IPS-NIHi7 (cell line): ENCODE data around the gene GPR142.

Source experiments
- DNase-seq: peaks from one replicate; pipeline ENCODE4 v3.0.0; 2012; ENCODE audit warnings: mixed read lengths; ENCODE audit errors: extremely low spot score

GPR142 gene, protein sequence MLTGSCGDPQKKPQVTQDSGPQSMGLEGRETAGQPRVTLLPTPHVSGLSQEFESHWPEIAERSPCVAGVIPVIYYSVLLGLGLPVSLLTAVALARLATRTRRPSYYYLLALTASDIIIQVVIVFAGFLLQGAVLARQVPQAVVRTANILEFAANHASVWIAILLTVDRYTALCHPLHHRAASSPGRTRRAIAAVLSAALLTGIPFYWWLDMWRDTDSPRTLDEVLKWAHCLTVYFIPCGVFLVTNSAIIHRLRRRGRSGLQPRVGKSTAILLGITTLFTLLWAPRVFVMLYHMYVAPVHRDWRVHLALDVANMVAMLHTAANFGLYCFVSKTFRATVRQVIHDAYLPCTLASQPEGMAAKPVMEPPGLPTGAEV

GRCh38 chr17:74367206-74367605 lies at the start of gene GPR142:
Gene GPR142, plus strand, starts transcription at chr17:74367506. Its CDS starts 2,035 bp downstream, at chr17:74369541.
- DNase-seq, result no peak

DNA sequence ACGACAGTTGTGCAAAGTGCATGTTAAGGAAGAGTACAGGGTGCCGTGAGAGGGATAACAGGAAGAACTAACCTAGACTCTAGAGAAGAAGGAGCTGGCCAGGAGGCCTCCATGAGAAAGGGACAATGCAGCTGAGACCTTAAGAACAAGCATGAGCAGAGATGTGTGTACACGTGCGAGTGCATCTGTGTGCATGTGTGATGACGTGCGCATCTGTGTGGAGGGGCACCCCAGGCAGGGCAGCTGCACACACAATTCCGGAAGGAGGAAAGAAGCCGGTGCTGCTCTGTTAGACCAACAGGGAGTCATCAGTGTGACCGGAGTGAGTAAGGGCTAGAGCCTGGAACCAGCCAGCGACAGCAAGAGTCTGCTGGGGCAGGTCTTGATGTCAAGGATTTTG lies 48.9 kb upstream of the GPR142 start:
- no peak for DNase-seq

DNA sequence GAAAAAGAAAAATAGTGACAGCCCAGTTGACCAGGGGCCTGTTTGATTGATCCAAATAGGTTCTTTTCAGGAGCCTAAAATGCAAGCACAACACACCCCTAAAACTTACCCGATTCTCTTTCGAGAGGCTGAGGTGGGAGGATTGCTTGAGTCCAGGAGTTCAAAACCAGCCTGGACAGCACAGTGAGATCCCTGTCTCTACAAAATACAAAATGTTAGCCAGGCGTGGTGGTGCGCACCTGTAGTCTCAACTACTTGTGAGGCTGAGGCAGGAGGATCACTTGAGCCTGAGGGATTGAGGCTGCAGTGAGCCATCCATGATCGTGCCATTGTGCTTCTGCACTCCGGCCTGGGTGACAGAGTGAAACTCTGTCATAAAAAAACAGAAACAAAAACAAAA lies 42.8 kb upstream of the GPR142 start:
- no peak for DNase-seq

DNA sequence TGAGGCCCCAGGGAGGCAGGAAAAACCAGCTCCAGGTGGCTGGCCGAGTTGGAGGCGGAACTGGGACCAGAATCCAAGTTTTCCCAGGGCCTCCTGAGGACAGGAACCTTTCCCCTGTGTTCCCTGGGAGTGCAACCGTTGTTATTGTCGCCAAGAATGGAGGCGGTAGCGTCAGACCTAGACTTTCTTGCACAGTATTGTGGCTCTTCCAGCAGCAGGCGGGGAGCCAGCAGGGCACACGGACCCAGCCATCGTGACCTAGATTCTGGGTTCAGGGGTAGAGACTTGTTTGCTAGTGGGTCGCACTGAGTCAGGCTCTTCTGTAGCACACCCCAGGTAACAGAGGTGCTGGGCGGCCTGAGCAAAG lies 41.9 kb upstream of the GPR142 start:
- DNase-seq, result no peak

DNA sequence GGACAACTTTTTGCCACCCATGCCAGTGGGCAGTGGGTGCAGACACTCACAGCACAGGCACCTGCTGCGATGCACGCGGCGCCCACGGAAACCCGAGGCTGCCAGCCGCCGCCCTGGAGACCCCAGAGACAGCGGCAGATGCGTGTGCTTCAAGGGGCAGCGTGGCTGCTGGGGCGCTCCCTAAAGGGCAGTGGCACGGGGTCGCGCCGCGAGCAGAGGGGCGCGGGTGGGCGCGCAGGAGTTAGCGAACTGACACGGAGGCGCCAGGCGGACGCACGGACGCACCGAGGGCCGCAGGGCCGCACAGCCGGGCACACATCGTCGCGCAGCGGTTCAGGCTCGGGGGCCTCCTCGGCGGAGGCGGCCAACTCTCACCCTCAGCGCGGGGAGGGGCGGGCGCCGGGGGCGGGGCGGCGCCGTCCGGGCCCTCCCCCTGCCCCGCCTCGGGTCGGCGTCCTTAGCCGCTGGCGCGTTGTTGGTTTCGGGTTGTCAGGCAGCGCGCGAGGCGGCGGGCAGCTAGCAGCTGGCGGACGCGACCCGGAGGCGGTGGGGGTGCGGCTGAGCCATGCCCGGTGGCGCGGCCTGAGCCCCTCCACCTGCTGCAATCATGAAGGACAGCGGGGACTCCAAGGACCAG lies 41.4 kb upstream of the GPR142 start, which contains the start of gene KIF19:
TSS of gene KIF19 (plus strand) at position 484 of the 637 bp plus-strand sequence. CDS start at position 608, 124 bp downstream.
- peak; percentile 96 for DNase-seq

- DNase-seq, result no peak
Measured at GRCh38 chr17:74326506-74326905, 40.8 kb upstream of the GPR142 start.

DNA sequence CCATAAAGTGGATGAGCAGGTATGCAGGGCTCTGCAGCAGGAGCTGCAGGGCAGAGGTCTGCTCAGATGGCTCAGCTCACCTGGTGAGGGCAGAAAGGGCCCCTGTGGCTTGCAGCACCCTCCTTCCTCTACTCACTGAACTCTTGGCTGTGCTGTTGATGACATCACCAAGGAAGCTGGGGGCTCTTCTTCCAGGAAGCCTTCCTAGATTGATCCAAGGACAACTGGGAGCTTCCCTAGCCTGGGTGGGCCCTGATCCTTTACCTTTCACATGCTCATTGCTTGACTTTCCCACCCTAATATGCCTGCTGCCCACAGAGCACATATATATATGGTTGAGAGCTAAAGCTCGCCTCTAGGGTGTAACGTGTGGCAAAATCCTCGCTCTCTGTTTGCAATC lies 38.8 kb upstream of the GPR142 start:
- no peak for DNase-seq

DNA sequence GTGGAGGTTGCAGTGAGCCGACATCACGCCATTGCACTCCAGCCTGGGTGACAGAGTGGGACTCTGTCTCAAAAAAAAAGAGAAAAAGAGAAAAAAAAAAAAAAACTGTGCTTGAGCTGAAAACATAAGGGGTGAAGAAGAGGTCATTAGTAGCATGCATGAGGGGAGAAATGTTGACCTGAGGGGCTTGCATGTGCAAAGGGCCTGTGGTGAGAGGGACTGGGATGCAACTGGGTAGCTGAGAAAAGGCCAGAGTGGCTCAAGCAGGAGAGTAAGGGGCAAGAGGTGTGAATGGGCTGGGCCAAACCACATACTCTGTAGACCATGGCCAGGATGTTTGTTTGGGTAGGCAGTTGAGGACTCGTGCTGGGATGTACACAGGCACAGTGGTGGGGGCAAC lies 37.9 kb upstream of the GPR142 start:
- DNase-seq, result no peak

GRCh38 chr17:74330446-74330845 lies 36.9 kb upstream of the GPR142 start:
- no peak for DNase-seq

- DNase-seq, result no peak
Measured at GRCh38 chr17:74332017-74332650, 35.2 kb upstream of the GPR142 start.

- DNase-seq, result no peak
Measured at GRCh38 chr17:74332763-74333283, 34.5 kb upstream of the GPR142 start.

DNA sequence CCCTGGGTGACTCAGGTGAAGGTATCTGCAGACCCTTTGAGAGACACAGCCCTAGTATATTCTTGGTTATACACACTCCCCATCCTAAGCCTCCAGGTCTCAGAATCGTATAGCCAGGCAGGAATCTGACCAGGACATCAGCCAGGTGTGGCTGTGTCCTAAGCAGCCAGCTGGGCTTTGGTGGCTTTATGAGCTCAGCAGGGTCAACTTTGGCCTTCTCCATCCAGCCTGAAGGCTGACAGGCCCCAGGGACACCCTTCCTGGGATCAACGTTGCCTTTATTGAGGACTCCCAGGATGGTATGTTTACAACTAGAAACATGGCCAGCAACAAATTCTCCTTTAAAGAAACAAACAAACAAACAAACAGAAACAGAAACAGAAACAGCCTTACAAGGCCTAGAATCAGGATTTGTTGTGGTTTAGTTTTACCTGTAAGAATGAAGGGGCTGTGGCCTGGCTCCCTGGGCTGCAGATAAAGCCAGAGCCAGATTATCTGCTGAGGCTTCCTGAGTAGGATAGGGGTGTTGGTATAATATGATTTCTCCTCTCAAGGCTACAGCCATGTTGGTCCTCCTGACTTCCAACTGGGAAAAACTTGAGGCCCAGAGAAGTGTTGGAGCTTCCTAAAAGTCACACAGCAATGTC lies 32.8 kb upstream of the GPR142 start:
- no peak for DNase-seq

DNA sequence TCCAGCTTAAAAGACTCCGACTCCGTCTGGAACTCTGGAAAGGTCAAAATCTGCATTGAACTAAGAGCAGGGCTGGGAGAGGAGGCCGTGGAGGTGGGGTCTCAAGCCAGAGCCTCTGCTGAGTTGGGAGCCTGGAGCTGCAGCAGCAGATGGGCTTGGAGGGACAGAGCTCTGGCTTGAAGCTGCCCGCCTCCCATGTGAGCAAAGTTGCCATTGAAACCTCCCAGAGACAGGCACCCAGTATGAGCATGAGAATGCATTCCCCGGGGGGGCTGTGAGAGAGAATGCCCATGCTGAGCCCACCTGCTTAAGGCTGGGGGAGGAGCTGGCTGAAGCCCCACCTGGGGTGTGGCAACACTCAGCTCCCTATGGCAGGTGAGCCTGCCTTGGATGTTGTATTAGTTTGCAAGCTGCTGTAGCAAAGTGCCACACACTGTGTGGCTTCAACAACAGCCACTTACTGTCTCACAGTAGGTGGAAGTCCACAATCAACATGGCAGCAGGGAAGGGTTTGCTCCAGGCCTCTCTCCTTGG lies 31.7 kb upstream of the GPR142 start:
- no peak for DNase-seq

- DNase-seq, result no peak
Measured at GRCh38 chr17:74336307-74336706, 31.0 kb upstream of the GPR142 start.

DNA sequence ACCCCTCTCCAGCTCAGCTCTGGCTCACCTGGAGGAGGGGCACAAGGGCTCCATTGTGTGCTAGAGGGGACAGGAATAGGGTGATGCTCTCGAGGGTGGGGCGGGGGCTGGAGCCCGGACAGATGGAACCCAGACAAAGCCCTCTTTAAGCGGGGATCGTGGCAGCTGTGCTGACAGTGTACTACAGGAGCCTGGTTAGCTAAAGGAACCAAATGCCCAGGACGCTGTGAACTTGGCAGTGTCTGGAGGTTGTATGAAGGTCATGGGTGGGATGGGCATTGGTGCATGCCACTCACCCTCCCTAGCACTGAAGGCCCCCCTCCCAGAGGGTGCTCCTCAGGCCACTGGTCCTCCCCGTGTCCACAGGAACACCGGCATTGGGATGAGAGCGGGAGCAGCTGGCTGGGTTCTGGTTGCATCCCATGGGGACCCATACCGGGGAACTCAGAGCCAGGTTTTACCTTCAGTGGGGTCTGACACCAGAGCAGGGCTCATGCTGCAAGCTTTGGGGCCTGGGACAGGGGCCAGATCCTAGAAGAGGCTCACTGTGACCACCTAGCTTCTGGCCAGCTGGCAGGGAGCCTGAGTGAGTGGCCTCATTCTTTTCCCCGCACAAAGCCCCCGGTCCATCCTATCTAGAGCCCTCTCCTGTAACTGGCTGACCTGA lies 29.3 kb upstream of the GPR142 start:
- no peak for DNase-seq

DNA sequence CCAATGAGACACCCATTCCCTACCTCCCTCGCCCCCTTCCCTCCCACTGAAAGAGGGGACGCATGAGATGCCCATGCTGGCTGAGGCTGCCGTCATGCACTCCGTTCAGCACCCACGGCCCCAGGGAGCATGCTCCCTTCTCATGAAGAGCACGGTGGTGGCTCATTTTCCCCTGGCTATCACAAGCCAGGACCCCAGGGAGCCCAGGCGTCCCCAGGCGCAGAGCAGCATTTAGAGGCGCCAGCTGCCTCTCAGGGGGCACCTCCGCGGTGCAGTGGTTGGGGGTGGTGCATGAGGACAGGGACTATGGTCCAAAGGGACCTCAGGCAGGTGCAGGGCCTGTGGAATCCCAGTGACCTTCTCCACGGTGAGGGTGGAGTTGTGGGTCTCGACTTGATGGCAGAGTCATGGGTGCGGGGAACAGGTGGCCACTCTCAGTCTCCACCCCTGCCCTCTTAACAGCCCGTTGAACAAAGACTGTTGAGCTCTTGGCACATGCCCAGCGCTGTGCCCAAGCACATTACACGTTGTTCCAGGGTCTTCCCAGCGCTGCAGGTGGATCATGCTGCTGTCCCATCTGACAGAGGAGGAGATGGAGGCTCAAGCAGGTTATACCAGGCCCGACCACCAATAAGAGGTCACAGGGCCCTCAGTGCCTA lies 27.6 kb upstream of the GPR142 start:
- no peak for DNase-seq

DNA sequence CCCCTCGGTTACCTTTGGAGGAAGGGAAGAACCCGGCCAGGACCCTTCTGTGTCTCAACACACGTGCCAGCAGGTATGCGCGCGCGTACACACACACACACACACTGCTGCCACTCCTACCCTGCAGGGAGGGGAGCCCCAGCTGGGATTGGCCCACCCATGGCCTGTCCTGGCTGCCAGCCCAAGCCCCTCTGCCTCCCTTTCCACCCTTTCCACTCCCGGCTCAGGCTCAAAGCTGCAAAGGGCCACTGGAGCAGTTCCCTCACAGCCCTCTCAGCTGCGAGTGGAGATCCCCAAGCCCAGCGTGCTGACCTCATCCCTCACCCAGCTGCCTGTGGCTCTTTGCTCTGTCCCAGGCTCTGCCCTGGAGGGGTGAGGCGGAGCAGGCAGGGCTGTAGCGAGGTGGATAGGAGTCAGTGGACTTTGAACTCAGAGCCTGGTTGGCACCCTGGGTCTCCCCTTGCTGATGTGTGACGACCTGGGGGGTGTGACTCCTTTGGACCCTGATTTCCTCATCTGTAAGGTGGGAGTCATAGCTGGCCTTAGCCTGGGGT lies 26.8 kb upstream of the GPR142 start:
- no peak for DNase-seq

DNA sequence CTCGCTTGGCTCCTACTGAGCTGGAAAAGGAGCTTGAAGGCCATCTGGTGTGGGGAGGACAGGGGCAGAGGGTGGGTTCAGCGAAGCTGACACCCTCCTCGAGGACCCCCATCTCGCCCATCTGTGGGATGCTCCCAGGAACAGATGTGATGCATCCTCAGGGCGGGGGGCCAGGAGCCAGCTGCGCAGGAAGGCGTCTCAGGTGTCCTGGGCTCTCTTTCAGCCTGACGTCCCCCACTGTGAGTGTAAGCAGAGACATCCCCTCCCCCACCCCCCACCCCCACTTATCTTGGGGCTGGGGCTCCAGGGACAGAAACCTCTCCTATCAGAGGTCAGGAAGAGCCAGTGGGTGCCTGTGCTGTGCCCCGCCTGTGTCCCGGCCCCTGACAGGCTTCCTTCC lies 25.1 kb upstream of the GPR142 start:
- DNase-seq, result no peak

DNA sequence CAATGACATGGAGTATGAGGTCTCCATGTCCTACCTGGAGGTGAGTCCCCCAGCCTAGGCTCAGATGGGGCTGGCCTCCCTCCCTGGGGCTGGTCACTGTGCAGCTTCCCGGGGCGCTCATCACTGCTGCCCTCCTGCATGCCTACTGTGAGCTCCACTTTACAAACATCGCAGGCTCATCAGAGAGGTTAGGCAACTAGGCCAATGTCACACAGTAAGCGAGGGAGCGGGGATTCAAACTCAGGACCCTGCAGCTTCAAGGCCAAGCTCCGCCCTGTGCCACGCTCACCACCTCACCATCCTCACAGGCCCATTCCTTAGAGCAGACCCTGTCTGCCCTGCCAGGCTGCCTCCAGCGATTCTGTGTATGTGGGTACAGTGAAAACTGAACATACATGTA lies 24.2 kb upstream of the GPR142 start:
- DNase-seq, result no peak

GRCh38 chr17:74343526-74344284 lies 23.6 kb upstream of the GPR142 start:
- DNase-seq, result no peak
